ENCODE measurements around the gene LENG9.
"Not testable (repeated sequence)": the region's sequence is repeated elsewhere in the genome, so short reads cannot be mapped to it uniquely, and the experiment has no call there.

Gene LENG9

DNA sequence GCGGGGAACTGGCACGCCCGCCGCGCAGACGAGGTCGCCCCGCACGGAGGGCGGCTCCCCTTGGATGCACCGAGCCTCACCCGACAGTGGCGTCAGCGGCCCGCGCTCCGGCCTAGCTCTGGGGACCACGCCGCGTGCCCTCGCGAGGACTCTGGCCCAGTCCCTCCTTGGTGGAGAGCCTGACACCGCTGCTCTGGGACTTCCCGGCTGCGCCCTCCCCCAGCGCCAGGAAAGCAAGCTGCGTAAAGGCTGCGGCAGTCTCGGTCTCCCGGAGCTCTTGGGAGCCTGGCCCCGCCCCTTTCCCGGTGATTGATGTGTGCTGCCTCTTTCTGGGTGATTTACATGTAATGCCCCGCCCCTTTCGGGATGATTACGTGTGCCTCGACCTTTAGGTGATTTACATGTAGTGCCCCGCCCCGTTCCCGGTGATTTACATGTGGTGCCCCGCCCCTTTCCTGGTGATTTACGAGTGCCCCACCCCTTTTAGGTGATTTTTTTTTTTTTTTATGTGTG, at the start of gene LENG9:
Gene LENG9, minus strand, starts transcription at position 248 of the 513 bp plus-strand sequence. CDS start 252 bp downstream, outside the sequence.
- DNase-seq (ENCODE audit: low spot score) = peak; percentile 93

DNA sequence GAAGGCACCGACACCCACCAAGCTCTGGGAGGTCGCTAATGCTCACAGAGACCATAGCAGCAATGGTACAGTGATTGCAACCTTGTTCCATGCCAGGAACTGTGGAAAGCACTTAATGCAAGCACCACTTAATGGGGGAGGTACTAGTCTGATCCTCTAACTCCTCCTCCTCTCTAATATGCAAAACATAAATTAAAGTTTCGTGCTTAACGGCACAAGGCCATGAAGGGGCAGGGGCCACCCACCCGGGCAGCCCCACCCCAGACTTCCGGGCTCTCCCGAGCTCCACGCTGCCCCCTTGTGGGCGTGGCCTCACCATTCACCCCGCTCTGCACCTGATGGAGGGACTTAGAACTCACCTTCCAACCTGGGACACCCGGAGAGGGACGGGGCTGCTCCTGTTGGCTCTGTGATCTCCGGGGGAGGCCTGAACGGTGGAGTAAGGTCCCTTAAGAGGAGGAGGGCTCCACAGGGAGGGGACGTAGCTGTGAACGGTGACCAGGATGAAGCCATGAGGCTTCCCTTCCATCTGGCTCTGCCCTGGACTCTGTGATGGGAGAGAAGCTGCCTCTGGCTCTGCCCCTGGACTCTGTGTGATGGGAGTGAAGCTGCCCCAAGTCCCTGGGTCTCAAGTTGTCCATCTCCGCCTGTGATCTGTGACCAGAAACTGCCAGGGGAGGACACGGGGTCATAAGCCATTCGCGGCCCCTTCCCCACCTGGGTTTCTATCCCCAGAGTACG, 45.8 kb upstream of the LENG9 start:
- not testable (repeated sequence) for DNase-seq (ENCODE audit: low spot score)

DNA sequence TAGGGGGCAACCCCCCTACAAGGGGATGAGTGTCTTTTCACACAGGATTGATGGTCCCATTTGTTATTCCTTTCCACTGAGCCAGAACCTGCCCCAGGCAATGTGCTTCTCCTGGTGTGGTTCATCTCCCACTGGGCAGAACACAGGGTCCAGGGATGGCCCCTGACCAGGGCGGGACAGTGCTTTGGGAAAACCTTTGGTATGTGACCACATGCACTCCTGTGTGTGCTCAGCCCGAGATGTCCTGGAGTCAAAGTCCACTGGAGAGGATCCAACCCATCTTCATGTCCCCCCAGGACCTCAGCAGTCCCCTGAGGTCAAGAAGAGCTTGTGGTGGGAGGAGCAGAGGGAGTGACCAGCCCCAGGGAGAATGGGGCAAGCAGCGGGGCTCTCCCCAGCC, 44.9 kb upstream of the LENG9 start:
- not testable (repeated sequence) for DNase-seq (ENCODE audit: low spot score)

DNA sequence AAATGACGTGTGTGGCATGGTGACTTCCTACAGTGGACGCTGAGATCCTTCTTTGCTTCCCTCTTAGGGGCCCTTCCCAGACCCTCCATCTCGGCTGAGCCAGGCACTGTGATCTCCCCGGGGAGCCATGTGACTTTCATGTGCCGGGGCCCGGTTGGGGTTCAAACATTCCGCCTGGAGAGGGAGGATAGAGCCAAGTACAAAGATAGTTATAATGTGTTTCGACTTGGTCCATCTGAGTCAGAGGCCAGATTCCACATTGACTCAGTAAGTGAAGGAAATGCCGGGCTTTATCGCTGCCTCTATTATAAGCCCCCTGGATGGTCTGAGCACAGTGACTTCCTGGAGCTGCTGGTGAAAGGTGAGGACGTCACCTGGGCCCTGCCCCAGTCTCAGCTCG, 44.2 kb upstream of the LENG9 start:
- DNase-seq (ENCODE audit: low spot score) = no peak

DNA sequence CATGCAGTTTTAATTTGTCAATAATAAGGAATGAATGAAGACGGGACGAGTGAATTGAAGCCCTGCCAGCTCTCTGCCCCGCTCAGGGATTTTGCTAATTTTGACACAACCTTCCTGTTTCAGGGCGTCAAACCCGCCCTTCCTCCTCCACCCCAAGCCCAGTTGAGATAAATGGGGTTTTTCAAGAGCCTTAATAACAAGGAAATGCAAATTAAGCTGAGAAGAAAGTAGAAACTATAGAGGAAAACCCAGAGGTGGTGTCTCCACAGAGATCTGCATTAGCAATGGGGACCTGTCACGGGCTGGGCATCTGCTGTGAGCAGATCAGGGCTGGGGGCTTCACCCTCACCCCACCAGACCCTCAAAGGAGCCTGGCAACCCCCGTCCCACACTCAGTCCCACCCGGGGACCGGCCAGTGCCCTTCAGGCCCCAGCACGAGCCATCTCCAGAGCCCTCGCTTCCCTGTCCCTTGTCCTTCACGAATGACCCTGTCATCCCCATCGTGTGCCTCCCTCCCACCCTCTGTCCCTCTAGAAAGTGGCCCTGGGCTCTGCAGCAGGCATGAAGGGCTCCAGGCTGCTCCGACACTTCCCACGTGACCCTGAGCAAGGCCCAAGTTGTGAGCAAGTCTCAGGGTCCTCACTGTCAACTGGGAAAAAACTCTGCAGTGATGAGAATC, 43.6 kb upstream of the LENG9 start:
- DNase-seq (ENCODE audit: low spot score) = not testable (repeated sequence)

DNA sequence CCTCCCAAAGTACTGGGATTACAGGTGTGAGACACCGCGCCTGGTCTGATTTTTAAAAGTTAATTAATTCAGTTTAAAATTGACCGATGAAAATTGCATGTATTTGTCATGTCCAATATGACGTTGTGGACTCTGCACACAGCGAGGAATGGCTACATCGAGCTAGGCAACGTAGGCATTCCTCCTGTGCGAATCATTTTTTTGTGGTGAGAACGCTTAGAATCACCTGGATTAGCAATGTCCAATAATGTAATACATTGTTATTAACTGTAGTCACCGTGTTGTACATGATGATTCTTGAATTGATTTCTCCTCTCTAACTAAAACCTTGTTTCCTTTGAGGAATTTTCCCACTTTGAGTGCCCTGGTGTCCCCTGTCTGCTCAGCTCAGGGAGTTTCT, 42.5 kb upstream of the LENG9 start:
- DNase-seq (ENCODE audit: low spot score) = no peak

DNA sequence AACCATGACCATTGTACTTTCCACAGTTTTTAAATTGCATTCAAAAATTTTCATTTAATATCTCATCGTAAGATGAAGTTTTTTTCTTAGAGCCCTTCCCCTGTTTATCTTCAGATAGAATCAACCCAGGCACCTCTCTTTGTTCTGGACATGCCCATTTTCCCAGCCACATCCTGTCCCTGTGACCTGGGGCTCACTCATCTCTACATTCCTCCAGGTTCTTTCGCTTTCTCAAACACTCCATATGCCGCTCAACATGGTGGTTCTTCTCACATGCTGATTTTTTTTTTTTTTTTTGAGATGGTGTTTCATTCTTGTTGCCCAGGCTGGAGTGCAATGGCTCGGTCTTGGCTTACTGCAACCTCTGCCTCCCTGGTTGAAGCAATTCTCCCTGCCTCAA, 42.0 kb upstream of the LENG9 start:
- not testable (repeated sequence) for DNase-seq (ENCODE audit: low spot score)

DNA sequence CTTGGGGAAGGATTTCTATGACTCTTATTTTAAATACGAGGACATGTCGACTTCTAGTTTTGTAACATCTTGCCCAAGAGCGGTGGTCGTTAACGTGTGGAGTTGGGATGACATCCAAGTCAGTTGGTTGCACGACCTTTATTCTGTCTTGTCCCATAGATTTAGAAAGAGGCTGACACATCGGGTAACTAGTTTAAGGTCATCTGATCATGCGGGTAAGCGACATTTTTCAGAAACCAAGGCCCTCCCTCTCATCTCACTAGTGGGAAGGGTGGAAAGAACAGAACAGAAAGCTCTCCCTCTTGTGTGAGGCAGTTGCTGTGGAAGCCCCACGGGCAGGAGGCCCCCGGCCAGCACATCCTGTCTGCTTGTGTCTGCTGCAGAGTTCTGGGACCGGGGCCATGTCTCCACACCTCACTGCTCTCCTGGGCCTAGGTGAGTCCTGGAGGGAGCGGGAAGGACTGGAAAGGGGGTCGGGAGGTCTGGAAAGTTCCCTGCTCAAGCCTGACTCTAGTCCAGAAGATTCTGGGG, 39.0 kb upstream of the LENG9 start, which contains the start of gene LAIR2:
Gene LAIR2, plus strand, starts transcription at position 314 of the 531 bp plus-strand sequence. Its CDS starts 88 bp downstream, at position 402.
- no peak for DNase-seq (ENCODE audit: low spot score)

DNA sequence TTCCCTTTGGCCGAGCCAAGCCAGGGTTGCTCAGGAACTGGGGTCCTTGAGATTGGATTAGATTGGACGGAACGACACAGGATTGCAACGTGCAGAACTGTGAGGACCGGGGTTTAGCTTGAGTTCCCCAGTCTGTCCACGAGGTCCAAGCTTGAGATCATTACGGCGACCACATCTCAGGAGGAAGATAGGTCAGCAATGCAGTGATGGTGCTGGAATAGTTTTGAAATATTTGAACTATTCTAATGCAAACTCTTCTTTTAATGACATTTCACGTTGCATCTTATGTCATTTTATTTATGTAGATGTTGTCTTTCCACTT, 34.8 kb upstream of the LENG9 start:
- not testable (repeated sequence) for DNase-seq (ENCODE audit: low spot score)

DNA sequence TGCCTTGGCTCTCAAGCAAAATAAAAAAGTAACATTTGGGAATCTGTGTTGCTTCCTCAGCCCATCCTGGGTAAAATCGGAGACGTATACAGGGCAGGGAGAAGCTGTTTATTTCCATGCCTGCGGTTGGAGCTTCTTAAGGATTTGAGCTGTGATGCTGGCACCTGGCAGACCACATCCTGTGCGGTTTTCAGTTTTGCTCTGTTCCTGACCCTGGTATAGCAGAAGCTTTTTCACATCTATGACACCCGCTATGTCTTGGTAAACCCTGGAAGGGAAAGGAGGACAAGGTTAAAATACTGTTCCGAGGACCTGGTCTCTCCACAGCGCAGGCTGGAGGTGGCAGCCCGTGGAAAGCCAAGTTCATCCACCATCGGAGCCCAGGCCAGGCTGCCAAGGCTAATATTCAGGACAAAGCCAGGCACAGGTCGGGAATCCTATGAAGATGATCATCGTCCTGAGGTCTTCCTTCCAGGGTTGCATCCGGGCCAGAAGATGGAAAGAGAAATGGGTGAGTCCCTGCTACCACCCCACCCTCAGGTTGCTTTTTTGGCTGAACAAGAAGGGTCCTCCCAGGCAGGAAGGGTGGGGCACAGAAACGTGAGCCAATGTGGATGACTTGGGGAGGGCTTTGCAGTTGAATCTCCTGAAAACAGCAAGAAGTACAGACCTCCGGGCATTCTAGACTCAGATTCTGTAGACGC, 34.3 kb upstream of the LENG9 start:
- not testable (repeated sequence) for DNase-seq (ENCODE audit: low spot score)

DNA sequence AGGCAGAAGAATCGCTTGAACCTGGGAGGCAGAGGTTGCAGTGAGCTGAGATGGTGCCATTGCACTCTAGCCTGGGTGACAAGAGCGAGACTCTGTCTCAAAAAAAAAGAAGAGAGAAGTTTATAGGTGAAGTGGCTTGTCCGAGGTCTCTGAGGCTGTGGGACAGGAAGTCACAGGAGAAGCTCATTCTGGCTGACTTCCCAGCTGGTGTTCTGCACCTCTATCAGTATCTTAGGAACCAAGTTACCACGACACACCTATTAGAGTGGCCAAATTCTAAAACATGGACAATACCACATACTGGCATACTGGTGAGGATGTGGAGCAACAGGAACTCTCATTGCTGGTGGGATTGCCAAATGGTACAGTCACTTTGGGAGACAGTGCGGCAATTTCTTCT, 31.7 kb upstream of the LENG9 start:
- DNase-seq (ENCODE audit: low spot score) = not testable (repeated sequence)

DNA sequence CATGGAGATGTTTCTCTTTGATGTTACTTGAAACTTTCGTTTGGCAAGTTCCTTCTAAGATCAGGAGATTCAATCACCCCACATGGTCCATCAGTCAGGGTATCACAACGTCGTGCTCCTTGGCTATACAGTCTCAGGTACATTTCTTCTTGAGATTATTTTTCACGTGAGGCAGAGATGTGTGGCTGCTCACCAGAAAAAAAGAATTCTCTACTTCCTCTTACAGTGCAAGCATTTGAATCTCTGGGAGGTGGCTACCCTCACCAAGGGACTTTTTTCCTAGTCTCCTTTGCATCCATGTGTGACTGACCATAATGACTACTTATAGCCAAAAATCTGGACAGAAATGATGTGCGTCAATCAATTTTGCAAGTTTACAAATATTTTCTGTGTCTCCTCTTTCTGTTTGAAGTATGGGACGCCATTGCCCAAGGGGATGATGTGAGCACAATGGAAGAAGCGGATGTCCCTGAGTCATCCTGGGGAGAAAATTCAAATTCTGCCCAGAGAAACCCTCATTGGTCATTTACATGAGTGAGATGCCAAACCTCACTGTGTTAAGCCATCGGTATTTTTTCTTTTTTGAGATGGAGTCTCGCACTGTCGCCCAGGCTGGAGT, 30.5 kb upstream of the LENG9 start:
- no peak for DNase-seq (ENCODE audit: low spot score)

DNA sequence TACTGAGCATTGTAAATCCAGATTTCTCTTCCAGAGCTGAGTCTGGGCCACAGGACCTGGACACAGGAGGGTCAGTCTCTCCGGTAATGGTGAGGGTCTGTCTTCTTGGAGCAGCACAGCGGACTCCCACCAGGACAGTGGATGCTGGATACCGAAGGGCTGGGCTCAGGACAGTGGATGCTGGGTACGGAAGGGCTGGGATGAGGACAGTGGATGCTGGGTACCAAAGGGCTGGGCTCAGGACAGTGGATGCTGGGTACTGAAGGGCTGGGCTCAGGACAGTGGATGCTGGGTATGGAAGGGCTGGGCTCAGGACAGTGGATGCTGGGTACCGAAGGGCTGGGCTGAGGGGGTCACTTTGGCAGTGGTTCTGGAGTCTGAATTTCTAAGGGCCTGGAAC, 29.5 kb upstream of the LENG9 start:
- DNase-seq (ENCODE audit: low spot score) = not testable (repeated sequence)

DNA sequence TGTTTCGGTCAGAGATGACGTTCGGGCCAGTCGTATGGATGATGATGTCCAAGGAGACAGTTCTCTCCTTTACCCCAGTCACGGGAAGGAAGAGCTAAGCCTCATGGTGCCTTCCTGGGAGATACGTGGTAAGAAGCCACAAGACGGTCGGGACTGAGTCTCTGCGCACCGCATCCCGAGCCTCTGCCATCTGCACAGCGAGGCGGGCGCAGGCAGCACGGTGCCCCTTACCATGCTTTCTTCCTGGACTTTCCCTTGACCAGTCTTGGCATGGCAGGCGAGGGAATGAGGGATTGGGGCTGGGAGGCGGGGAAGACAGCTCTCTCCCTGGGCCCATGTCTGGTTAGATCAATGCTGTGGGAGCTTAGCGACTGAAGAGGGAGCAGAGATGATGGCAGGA, 29.0 kb upstream of the LENG9 start:
- no peak for DNase-seq (ENCODE audit: low spot score)

DNA sequence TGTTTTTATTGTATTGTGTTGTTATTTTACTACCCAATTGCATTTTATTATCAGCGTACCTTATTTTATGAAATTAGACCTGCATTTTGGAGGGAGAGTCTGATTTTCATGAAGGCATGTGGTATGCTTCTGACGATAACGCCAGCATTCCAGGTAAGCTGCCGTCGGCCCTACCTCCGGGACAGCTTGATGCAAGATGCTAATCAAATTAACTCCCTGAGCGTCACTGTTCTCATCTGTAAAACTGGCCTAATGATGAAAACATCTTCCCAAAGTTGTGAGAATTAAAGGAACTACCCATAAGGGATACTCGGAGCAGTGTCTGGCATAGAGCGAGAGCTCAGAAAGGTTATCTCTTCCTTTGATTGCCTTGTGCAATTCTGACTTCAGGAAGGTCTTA, 26.2 kb upstream of the LENG9 start:
- DNase-seq (ENCODE audit: low spot score) = no peak

DNA sequence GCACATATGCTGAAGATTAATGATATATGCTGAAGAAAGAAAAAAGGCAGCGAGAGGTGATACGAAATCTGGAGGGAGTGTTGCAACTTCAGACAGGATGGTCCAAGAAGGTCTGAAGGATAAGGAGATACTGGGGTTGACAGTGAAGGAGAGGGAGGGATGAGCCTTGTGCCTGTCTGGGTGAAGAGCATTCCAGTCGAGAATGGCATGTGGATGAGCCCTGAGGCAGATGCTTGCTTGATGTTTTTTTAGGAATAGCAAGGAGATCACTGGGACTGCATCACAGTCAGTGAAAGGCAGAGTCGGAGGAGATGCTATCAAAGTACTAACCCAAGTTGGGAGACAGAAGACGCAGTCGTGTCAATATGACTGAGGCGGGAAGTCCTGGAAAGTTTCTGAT, 25.8 kb upstream of the LENG9 start:
- DNase-seq (ENCODE audit: low spot score) = no peak

DNA sequence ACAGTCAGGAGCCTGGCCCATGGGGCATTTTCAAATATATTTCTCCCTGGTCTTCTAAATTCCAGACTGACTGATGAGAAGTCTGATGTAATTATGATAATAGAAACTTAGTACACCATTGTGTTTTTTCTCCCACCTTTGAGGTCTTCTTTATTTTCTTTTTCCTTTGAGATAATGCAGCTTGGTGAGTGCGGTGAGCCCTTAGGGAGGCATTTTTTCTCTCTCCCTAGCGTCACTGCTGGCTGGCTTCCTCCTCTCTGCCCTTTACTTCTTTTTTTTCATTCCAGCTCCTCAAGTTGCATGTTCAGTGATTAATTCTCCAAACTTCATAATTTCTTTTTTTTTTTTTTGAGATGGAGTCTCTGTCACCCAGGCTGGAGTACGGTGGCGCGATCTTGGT, 22.3 kb upstream of the LENG9 start:
- no peak for DNase-seq (ENCODE audit: low spot score)

DNA sequence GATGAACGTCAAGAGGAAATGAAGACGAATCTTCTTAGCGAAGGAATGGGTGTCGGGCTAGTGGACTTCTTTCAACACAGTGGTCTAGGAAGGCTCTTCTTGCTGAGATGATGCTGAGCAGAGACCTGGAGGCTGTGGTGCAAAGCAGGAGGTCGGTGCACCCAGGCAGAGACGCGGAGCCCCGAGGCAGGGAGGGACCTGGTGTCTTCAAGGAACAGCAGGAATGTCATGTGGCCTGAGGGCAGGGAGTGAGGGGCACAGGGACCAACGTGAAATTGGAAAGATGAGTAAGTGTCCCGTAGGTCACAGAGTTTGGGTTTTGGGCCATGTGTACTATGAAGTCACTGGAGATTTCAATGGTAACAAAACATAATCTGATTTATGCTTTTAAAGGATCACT, 20.9 kb upstream of the LENG9 start:
- DNase-seq (ENCODE audit: low spot score) = no peak

DNA sequence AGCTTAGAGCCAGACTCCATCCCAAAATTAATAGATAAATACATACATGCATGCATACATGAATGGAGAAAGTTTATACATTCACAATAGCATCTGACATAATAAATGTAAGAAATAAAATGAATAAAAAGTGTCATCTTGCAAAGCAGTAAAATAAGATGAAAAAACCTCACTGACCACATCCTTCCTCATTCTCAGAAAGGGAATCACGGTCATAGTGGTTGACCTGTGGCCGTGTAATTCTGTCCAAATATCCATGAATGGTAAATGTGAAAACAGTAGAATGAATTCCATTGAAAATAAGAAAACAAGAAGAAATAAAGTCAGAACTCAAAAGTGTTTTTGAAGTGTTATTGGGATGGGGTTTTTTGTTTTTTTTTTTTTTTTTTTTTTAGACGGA, 19.3 kb upstream of the LENG9 start:
- DNase-seq (ENCODE audit: low spot score) = no peak

DNA sequence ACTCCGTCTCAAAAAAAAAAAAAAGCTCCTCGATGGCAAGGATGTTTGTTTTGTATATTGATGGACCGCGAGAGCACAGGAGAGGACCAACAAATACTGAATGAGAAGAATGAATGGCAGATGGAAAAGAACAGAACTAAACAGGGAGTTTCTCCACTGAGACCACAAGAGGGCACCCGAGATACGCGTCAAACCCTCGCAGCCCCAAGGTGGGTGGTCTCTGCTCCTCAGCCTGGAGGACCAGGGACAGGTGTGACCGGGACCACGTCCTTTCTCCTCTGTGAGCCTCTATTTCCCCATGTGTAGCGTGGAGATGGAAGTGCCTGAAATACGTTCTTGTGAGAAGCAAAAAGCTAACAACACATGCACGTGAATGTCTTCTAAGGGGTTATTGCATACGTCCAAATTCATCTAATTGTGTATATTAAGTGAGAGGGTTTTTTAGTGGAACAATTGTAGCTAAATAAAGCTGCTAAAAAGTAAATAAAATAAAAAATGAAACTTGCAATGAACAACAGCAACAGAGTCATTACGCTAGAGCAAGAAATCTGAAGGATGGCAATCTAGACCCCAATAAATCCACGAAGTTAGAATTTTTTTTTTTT, 17.9 kb upstream of the LENG9 start:
- DNase-seq (ENCODE audit: low spot score) = peak; percentile 42

DNA sequence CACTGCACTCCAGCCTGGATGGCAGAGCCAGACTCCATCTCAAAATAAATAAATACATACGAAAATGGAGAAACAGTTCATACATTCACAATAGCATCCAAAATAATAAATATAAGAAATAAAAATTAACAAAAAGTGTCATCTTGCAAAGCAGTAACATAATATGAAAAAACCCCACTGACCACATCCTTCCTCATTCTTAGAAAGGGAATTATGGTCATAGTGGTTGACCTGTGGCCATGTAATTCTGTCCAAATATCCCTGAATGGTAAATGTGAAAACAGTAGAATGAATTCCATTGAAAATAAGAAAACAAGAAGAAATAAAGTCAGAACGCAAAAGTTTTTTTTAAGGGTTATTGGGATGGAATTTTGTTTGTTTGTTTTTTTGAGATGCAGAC, 16.5 kb upstream of the LENG9 start:
- DNase-seq (ENCODE audit: low spot score) = no peak
